Motor neuron (in vitro differentiated cells): Measurements from ENCODE around the gene TP53BP2. TPM values are rescaled to one million over a fixed set of nuclear protein-coding genes. Genes with fewer than 3 reads are reported as not detected.

ENCODE experiments used
- ATAC-seq, 8 experiments: fragments of 200-7000 bp; cut with Tn5 transposase; replicated peaks in 6 of 8; 2 replicates each; pipeline ENCODE4 v1.8.0; 2021; ENCODE audit warnings: mild to moderate bottlenecking in 8 of 8, moderate library complexity in 8 of 8
- H3K27ac ChIP-seq, 2 donors: fragments of 250-450 bp; sonication (Bioruptor Pico); 2 replicates each; pipeline ENCODE4 v1.9.0; 2021; ENCODE audit warnings: antibody characterized with exemption in 2 of 2, mild to moderate bottlenecking in 2 of 2, moderate library complexity in 1 of 2
- H3K4me1 ChIP-seq, 2 donors: fragments of 250-450 bp; sonication (Bioruptor Pico); replicated peaks in 1 of 2; 2 replicates each; pipeline ENCODE4 v1.6.1; 2021; ENCODE audit warnings: antibody characterized with exemption in 2 of 2, mild to moderate bottlenecking in 2 of 2, moderate library complexity in 1 of 2
- H3K4me3 ChIP-seq, 5 donors: fragments of 250-450 bp; sonication (Bioruptor Pico); 2 replicates each; pipeline ENCODE4 v1.9.0; 2021; ENCODE audit warnings: antibody characterized with exemption in 5 of 5, mild to moderate bottlenecking in 5 of 5, moderate library complexity in 4 of 5
- WGBS, 10 experiments: fragments of 450-650 bp; shearing (Covaris generic); methylation state at CpG; one replicate each; pipeline ENCODE4 v1.0.0; 2022; 5-methylcytosine and 5-hydroxymethylcytosine counted together
- in situ Hi-C, 9 experiments: fragments of 400-800 bp; cut with MboI; loops; one replicate each; pipeline ENCODE4 v1.15.0; 2021; ENCODE audit warnings: low sequenced_read_pairs in 9 of 9, low pct_unique_long_range_greater_than_20kb in 2 of 9; ENCODE audit not compliant: unreplicated experiment in 9 of 9
- total RNA-seq, 8 experiments: library from RNA; unstranded; fragments of 300-600 nt; gene quantifications; 2 replicates each; pipeline versions ENCODE4 v1.2.3 to v1.2.4, GENCODE V29; 2022

The TP53BP2 gene
- total RNA-seq, 8 experiments from 2014 or later = 13.1 to 40.2 (median 23.3) TPM

GRCh38 chr1:223794136-223794880 lies 51.4 kb downstream of the TP53BP2 start:
- in situ Hi-C loops = loop anchor here in 1 of 9 experiments (25.0 kb wide), 1 partner anchor 268 kb away; no protein-coding TSS in a partner anchor
- H3K27ac ChIP-seq = no peak overlapping the region

DNA sequence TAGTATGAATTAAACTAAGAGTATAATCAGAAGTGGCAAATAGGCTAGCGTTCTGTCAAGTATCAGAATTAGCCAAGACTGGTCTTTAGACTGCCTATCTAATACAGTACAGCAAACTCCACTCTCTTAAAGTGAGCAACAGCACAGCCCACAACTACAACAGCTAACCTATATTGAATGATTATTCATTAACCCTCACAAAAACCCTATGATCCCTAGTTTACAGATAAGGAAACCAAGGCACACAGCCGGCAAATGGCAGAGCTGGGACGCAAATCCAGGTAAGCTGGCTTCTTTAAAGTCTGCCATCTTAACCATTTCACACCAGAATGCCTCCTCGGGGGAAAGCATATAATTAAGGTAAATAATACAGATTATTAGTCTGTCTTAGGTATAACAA lies 52.0 kb downstream of the TP53BP2 start:
- no peak for ATAC-seq
- no peaks in the 10 kb centered on the region for H3K4me1 ChIP-seq
- in situ Hi-C loops = loop anchor here in 1 of 9 experiments (25.0 kb wide), 1 partner anchor 269 kb away; no protein-coding TSS in a partner anchor
- WGBS, 10 experiments = 80 to 100% (median 95%) methylated on average over 1 to 4 of the region's 4 CpGs
- H3K4me3 ChIP-seq = no peak overlapping the region
- H3K27ac ChIP-seq = no peak overlapping the region

More at GRCh38 chr1:223794136-223794880, 51.4 kb downstream of the TP53BP2 start:
- H3K4me1 ChIP-seq = no peaks in the 10 kb centered on the region
- 85 to 100% (median 92%) methylated on average over 2 to 9 of the region's 9 CpGs for WGBS, 10 experiments
- no peak overlapping the region for H3K4me3 ChIP-seq
- no peak for ATAC-seq

DNA sequence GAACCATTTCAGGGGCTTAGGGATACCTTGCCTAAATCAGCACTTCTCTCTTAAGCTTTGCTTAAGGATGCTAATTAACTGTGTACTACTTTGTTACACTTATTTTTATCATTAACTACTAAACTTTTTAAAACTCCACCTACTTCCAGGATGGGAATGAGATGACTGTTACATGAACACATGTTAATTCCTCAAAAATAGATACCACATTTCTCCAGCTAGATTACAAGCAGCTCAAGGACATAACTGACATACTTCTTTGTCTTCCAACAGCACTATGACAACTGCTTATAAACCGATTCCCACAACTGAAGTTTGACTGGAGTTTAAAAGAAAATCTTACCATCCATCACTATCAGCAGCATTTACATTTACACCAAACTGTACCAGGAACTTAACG lies 53.7 kb downstream of the TP53BP2 start:
- Histone ChIP-seq H3K27ac (no peak overlapping the region), H3K4me3 (no peak overlapping the region), H3K4me1 (no peaks in the 10 kb centered on the region)
- peak in 1 of 8 experiments; percentile 17 for ATAC-seq
- in situ Hi-C loops = loop anchor here in 1 of 9 experiments (25.0 kb wide), 1 partner anchor 270 kb away; no protein-coding TSS in a partner anchor
- WGBS, 10 experiments = 0 to 100% (median 75%) methylated on average over 1 to 2 of the region's 2 CpGs; no CpG with 5 or more reads in 3 of the 10 experiments

DNA sequence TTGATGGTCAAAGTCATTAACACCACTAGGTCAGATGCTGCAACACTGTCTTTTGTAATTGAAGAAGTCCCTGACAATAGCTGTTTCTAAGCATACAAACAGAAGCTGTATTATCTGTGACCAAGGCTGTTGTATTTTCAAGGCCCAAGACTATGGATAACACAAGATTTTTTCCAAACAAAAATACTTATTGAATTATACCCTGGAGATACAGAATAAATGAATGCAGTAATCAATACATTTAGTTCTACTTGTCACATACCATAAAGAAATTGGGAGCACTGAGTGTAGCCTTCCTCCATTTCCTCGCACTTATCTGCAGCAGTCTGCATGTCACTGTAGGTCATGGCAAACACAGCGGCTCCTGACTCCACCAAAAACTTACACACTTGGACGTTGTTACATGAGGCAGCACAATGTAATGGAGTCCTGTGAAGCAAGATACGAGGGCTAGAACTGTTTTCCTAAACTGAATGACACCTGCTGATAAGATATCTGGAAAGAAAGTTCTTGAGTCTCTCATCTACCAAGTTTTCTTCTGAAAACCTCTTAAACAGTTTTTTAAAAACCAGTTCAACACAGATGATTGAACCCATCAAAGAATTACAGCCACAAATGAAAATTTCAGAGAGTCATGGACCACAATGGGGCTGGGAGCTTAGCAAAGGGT lies 56.9 kb downstream of the TP53BP2 start:
- 79 to 100% (median 87%) methylated on average over 1 to 4 of the region's 4 CpGs; no CpG with 5 or more reads in 2 of the 10 experiments for WGBS, 10 experiments
- ATAC-seq = peak in 1 of 8 experiments; percentile 15
- Histone ChIP-seq H3K4me3 (no peak overlapping the region), H3K27ac (no peak overlapping the region), H3K4me1 (no peaks in the 10 kb centered on the region)
- in situ Hi-C loops = loop anchor here in 1 of 9 experiments (25.0 kb wide), 1 partner anchor 273 kb away; no protein-coding TSS in a partner anchor

DNA sequence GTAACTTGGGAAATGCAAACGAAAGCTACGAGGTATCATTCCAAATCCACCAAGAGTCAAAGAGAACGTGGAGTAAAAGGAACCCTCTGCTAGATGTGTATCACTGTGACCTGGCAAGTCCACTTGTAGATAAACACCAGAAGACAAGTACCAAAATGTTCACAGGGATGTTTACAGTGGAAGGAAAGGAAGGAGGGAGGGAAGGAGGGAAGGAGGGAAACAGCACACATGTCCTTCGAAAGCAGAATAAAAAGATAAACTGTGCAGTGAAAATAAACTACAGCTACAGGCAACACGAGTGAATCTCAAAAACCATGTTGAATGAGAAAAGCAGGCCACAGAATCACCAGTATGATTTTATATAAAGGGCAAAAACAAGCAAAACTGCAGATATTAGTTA lies 59.9 kb downstream of the TP53BP2 start:
- ATAC-seq = no peak
- WGBS, 10 experiments = 63 to 100% (median 86%) methylated on average over 1 to 5 of the region's 5 CpGs
- in situ Hi-C loops = loop anchor here in 1 of 9 experiments (25.0 kb wide), 1 partner anchor 276 kb away; no protein-coding TSS in a partner anchor
- Histone ChIP-seq H3K4me1 (peaks cover 4 to 5% of the 10 kb centered on the region in 2 donors), H3K27ac (no peak overlapping the region), H3K4me3 (no peak overlapping the region)

DNA sequence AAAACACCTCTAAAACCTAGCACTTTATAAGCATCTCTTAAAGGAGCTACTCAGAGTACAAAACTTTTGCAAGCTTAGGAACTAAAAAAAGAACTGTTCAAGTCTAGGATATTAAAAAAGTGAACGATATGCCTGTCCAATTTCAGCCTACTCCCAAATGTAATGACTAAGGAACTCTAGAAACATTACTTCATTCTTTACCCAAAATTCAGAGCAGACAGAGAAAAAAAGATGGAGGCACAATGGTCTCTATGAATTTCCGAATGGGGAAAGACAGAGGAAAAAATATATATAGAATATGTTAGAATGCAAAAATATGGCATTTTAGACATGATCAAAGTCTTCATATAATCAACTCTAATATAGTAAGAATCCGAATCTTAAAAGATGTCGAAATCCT lies 61.2 kb downstream of the TP53BP2 start:
- WGBS, 10 experiments = 66 to 100% (median 88%) methylated on average over 1 to 4 of the region's 4 CpGs

GRCh38 chr1:223783676-223784075 lies 62.1 kb downstream of the TP53BP2 start:
- in situ Hi-C loops = loop anchor here in 1 of 9 experiments (25.0 kb wide), 1 partner anchor 279 kb away; no protein-coding TSS in a partner anchor
- Histone ChIP-seq H3K4me3 (no peak overlapping the region), H3K4me1 (peaks cover 4 to 6% of the 10 kb centered on the region in 2 donors), H3K27ac (no peak overlapping the region)
- ATAC-seq = no peak
- 17 to 100% (median 93%) methylated on average over 1 of the region's 1 CpG; no CpG with 5 or more reads in 2 of the 10 experiments for WGBS, 10 experiments

More for the DNA sequence above, 61.2 kb downstream of the TP53BP2 start:
- H3K4me1 ChIP-seq = peaks cover 4 to 6% of the 10 kb centered on the region in 2 donors
- in situ Hi-C loops = loop anchor here in 1 of 9 experiments (25.0 kb wide), 1 partner anchor 278 kb away; no protein-coding TSS in a partner anchor
- no peak overlapping the region for H3K27ac ChIP-seq
- ATAC-seq = no peak
- no peak overlapping the region for H3K4me3 ChIP-seq

GRCh38 chr1:223780949-223781348 lies 64.8 kb downstream of the TP53BP2 start:
- in situ Hi-C loops = loop anchor here in 1 of 9 experiments (25.0 kb wide), 1 partner anchor 281 kb away; no protein-coding TSS in a partner anchor
- peak in 3 of 8 experiments; percentile 50 to 78 (median 72) for ATAC-seq
- no peak overlapping the region for H3K4me3 ChIP-seq
- H3K27ac ChIP-seq = no peak overlapping the region
- WGBS, 10 experiments = 60 to 95% (median 83%) methylated on average over 1 to 6 of the region's 6 CpGs; no CpG with 5 or more reads in 1 of the 10 experiments
- peaks cover 4 to 6% of the 10 kb centered on the region in 2 donors for H3K4me1 ChIP-seq

DNA sequence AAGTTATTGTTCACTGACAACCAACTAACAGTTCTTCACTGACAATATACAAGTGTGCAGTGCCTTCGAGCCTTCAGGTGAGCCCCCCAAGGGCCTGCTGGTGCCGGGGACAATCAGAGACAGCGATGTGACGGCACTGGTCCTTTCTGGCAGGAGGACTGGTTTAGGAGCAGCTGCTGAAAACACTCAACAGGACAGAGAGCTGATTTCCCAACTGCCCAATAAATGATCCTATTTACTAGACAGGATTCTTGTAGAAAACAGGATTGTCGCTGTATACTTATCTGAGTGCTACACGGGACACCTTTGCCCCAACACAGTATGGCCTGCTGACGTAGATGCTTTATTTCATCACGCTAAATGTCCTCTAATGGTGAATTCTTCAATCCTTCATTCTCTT lies 65.4 kb downstream of the TP53BP2 start:
- 82 to 100% (median 98%) methylated on average over 3 to 8 of the region's 8 CpGs; no CpG with 5 or more reads in 1 of the 10 experiments for WGBS, 10 experiments
- Histone ChIP-seq H3K4me3 (no peak overlapping the region), H3K27ac (no peak overlapping the region), H3K4me1 (peaks cover 4 to 6% of the 10 kb centered on the region in 2 donors)
- no peak for ATAC-seq
- in situ Hi-C loops = loop anchor here in 1 of 9 experiments (25.0 kb wide), 1 partner anchor 282 kb away; no protein-coding TSS in a partner anchor

GRCh38 chr1:223776826-223777454 lies 68.8 kb downstream of the TP53BP2 start:
- in situ Hi-C loops = loop anchor here in 1 of 9 experiments (25.0 kb wide), 1 partner anchor 285 kb away; no protein-coding TSS in a partner anchor
- ATAC-seq = no peak
- WGBS, 10 experiments = 77 to 100% (median 96%) methylated on average over 2 to 7 of the region's 10 CpGs
- Histone ChIP-seq H3K4me1 (peaks cover 9 to 14% of the 10 kb centered on the region in 2 donors), H3K27ac (no peak overlapping the region), H3K4me3 (no peak overlapping the region)

DNA sequence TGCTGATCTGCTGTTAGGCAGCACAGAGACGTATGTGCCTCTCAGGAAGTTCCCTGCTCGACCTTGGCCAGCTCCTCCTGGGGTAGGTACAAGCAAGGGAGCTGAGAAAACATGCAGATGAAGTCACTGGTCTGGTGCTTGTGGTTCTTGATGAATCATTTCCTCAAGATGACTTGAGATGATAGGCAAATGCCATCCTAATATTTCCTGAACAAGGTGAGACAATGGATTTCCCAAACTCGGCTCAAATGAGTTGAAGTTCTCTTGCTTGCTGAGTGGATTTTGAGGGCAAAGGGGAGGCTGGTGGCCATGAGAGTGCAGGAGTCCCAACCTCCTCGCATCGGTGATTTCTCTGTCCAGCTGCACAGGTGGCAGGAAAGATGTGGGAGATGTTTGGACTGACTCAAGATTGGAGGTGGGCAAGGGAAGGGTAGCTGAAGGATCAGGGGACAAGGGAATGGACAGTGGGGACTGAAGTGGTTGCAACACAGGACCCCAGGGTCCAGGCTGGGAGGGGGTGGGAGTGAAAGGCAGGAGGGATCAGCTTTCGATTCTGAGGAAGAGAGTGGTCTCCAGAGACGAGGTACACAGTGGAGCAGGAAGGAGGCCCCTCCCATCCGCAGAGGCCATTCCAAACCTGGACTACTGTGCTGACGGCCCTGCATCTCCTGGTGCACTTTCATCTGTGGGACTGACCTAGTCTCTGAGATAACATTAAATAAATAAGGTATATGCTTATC lies 69.5 kb downstream of the TP53BP2 start:
- peak in 2 of 8 experiments; percentile 33 to 36 for ATAC-seq
- WGBS, 10 experiments = 17 to 100% (median 84%) methylated on average over 1 to 6 of the region's 9 CpGs; no CpG with 5 or more reads in 1 of the 10 experiments

GRCh38 chr1:223775711-223776074 lies 70.1 kb downstream of the TP53BP2 start:
- WGBS, 10 experiments = 60 to 100% (median 84%) methylated on average over 1 of the region's 1 CpG; no CpG with 5 or more reads in 4 of the 10 experiments
- H3K27ac ChIP-seq = no peak overlapping the region
- H3K4me1 ChIP-seq = peaks cover 12 to 18% of the 10 kb centered on the region in 2 donors
- no peak for ATAC-seq
- H3K4me3 ChIP-seq = no peak overlapping the region
- in situ Hi-C loops = loop anchor here in 1 of 9 experiments (25.0 kb wide), 1 partner anchor 287 kb away; no protein-coding TSS in a partner anchor

More for the DNA sequence above, 69.5 kb downstream of the TP53BP2 start:
- no peak overlapping the region for H3K27ac ChIP-seq
- no peak overlapping the region for H3K4me3 ChIP-seq
- H3K4me1 ChIP-seq = peaks cover 14 to 21% of the 10 kb centered on the region in 2 donors
- in situ Hi-C loops = loop anchor here in 1 of 9 experiments (25.0 kb wide), 1 partner anchor 286 kb away; no protein-coding TSS in a partner anchor
